SW 1271 (cell line): ENCODE results near the gene DIAPH3.

ENCODE experiments used
- DNase-seq, 2 experiments: peaks; one replicate each; lab custom pipeline; 2025; lab: John Stamatoyannopoulos, UW

Gene DIAPH3

GRCh38 chr13:59715611-59716010 is 448.1 kb downstream of the DIAPH3 start:
- DNase-seq: no peak

GRCh38 chr13:59710996-59711701 is 452.6 kb downstream of the DIAPH3 start:
- no peak for DNase-seq

- no peak for DNase-seq
Observed at GRCh38 chr13:59710416-59710815, 453.3 kb downstream of the DIAPH3 start.

- no peak for DNase-seq
Observed at GRCh38 chr13:59706101-59706976, 457.4 kb downstream of the DIAPH3 start.

- no peak for DNase-seq
Observed at GRCh38 chr13:59702269-59702668, 461.5 kb downstream of the DIAPH3 start.

GRCh38 chr13:59701261-59701660 is 462.5 kb downstream of the DIAPH3 start:
- DNase-seq: no peak

GRCh38 chr13:59700281-59700680 is 463.4 kb downstream of the DIAPH3 start:
- no peak for DNase-seq

- DNase-seq: no peak
Observed at GRCh38 chr13:59696271-59696670, 467.5 kb downstream of the DIAPH3 start.

GRCh38 chr13:59691501-59692066 is 472.1 kb downstream of the DIAPH3 start:
- no peak for DNase-seq

GRCh38 chr13:59690857-59691500 is 472.7 kb downstream of the DIAPH3 start:
- no peak for DNase-seq

- no peak for DNase-seq
Observed at GRCh38 chr13:59689057-59689456, 474.7 kb downstream of the DIAPH3 start.

GRCh38 chr13:59686798-59687394 is 476.8 kb downstream of the DIAPH3 start:
- no peak for DNase-seq

- no peak for DNase-seq
Observed at GRCh38 chr13:59684105-59684504, 479.6 kb downstream of the DIAPH3 start.

- DNase-seq: no peak
Observed at GRCh38 chr13:59681636-59682311, 482.0 kb downstream of the DIAPH3 start.

- peak in 1 of 2 experiments; percentile 52 for DNase-seq
Observed at GRCh38 chr13:59680429-59681024, 483.2 kb downstream of the DIAPH3 start.

- DNase-seq: no peak
Observed at GRCh38 chr13:59679254-59679653, 484.5 kb downstream of the DIAPH3 start.

GRCh38 chr13:59677966-59678814 is 485.5 kb downstream of the DIAPH3 start:
- peak in 1 of 2 experiments; percentile 55 for DNase-seq

GRCh38 chr13:59677430-59677829 is 486.3 kb downstream of the DIAPH3 start:
- no peak for DNase-seq

GRCh38 chr13:59674616-59675015 is 489.1 kb downstream of the DIAPH3 start:
- no peak for DNase-seq

GRCh38 chr13:59673286-59673685 is 490.4 kb downstream of the DIAPH3 start:
- DNase-seq: no peak
